Neutrophil (primary cell): ENCODE measurements around the gene MYBPH.

ENCODE experiments used
- H3K27ac ChIP-seq: fragments of 200-600 bp; sonication (generic); 2 replicates; pipeline ENCODE4 v1.5.1; 2016; ENCODE audit warnings: mild to moderate bottlenecking, moderate library complexity
- H3K27me3 ChIP-seq: fragments of 200-600 bp; sonication (generic); 2 replicates; pipeline ENCODE4 v1.6.0; 2016; ENCODE audit warnings: mild to moderate bottlenecking
- H3K36me3 ChIP-seq: fragments of 200-600 bp; sonication (generic); 2 replicates; pipeline ENCODE4 v1.5.1; 2017
- H3K4me1 ChIP-seq, 2 experiments: fragments of 200-600 bp in 1 of 2; sonication (generic) in 1 of 2; 1 replicate in 1 of 2; 2 replicates in 1 of 2; pipeline versions ENCODE4 v1.5.1 to v1.6.1; 2013 to 2016; ENCODE audit warnings: low read depth in 1 of 2, low read length in 1 of 2, mild to moderate bottlenecking in 1 of 2, moderate library complexity in 1 of 2; ENCODE audit not compliant: control insufficient read depth in 1 of 2, insufficient read depth in 1 of 2
- H3K4me3 ChIP-seq, 2 experiments: fragments of 200-600 bp in 1 of 2; sonication (generic) in 1 of 2; 1 replicate in 1 of 2; 2 replicates in 1 of 2; pipeline ENCODE4 v1.5.1; 2013 to 2016; ENCODE audit warnings: low read depth in 1 of 2, low read length in 1 of 2, mild to moderate bottlenecking in 1 of 2, moderate library complexity in 1 of 2
- H3K9me3 ChIP-seq: fragments of 200-600 bp; sonication (generic); 2 replicates; pipeline ENCODE4 v1.5.1; 2016
- TF ChIP-seq, protein P1 (sequence below): fragments of 200-600 bp; sonication (generic); IDR thresholded peaks from 2 replicates; pipeline ENCODE4 v1.5.1; 2016; ENCODE audit warnings: antibody characterized with exemption

MYBPH gene

DNA sequence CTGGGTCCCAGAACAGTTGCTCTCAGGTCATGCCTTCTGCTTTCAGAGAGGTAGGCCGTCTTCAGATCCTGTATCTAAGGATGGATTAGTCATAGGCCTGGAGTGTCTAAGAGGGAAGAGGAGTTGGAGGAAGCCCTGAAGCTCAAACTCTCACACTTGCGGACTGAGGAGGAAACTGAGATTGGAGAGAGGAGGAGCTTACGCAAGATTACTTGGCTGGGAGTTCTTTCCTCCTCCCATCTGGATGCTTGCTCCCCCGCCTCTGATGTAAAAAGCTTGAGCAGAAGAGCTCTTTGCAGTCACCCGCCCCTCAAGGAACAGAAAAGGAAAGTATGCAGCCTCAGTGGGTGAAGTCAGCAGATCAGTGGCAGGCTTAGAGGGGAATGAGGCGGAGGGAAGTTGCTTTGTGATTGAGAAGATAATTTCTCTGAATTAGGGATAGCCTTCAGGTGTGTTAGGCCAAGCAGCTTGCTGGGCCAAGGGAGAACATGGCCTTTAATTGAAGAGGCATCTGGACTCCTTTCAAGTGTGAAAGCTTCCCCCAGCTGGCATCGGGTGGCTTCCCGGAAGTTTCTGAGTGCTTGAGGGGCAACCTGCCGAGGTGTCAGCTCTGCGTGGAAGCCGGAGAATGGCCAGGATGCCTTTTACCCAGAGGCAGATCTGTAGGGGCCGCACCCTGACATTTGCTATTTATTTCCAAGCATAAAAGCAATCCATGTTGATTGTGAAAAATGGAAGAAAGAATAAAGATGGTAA, 41.5 kb downstream of the MYBPH start:
- Histone ChIP-seq H3K36me3 (no peaks in the 10 kb centered on the region), H3K9me3 (no peaks in the 10 kb centered on the region), H3K4me3 (no peak overlapping the region), H3K27me3 (peaks cover 98% of the 10 kb centered on the region), H3K27ac (no peak overlapping the region), H3K4me1 (peaks cover 8 to 9% of the 10 kb centered on the region in 2 experiments)
- TF ChIP-seq, protein P1, sequence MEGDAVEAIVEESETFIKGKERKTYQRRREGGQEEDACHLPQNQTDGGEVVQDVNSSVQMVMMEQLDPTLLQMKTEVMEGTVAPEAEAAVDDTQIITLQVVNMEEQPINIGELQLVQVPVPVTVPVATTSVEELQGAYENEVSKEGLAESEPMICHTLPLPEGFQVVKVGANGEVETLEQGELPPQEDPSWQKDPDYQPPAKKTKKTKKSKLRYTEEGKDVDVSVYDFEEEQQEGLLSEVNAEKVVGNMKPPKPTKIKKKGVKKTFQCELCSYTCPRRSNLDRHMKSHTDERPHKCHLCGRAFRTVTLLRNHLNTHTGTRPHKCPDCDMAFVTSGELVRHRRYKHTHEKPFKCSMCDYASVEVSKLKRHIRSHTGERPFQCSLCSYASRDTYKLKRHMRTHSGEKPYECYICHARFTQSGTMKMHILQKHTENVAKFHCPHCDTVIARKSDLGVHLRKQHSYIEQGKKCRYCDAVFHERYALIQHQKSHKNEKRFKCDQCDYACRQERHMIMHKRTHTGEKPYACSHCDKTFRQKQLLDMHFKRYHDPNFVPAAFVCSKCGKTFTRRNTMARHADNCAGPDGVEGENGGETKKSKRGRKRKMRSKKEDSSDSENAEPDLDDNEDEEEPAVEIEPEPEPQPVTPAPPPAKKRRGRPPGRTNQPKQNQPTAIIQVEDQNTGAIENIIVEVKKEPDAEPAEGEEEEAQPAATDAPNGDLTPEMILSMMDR: no peak

DNA sequence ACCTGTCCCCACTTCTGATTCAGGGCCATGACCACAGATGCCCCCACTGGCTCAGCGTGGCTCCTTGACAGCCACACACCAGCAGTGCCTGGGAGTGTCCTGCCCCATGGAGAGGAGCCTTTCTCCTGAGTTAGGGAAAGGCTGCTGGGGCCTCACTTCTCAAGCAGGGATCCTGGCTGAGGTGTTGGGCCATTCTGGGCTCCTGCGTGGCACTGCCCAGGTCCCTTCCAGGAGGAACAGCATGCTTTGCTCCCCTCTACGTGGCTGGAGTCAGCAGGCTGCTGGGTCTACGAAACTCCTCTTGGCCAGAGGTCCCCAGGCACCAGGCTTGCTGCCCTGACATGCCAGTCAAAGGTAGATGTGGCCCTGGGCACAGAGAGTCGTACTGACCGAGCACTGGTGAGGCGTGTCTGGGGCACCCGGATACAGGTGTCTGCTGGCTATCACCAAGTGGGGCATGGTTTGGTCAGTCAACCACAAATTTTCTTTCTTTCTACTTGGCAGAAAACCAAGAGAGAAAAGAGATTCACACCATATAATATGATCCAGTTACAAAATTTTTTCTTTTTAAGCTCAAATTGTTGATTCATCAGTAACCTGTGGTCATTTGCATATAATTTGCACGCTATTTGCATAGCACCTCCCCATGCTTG, 44.0 kb downstream of the MYBPH start:
- peaks cover 11 to 14% of the 10 kb centered on the region in 2 experiments for H3K4me1 ChIP-seq
- H3K27ac ChIP-seq: no peak overlapping the region
- H3K27me3 ChIP-seq: peaks cover 98% of the 10 kb centered on the region
- H3K4me3 ChIP-seq: no peak overlapping the region
- TF ChIP-seq, protein P1: no peak
- H3K9me3 ChIP-seq: no peaks in the 10 kb centered on the region
- no peaks in the 10 kb centered on the region for H3K36me3 ChIP-seq

DNA sequence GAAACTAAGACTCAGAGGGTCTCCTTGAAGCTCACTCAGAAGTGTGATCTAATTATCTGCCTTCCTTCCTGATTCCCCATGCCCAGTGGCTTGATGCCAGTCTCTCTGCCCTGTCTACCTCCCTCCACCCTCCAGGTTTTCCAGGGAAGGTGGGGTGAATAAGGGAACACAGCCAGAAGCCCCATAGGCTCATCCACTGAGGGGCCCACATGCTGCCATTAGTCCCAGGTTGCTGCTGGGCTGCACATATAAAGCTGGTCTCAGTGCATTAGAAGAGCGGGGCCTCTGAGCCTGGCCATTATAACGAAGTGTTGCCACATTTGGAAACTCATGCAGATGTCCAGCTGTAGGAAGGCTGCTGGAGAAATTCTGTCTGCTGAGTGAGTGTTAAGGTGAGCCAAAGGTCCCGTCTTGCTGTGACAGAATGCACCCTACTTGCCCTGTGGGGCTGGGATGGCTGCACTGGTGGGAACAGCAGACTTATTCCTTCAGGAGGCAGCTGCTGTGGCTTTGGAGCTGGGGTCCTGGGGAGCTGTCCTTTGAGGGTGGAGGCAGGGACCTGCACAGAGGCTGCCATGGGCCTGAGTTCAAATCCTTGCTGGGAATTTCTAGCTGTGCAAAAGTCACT, 45.2 kb downstream of the MYBPH start:
- Histone ChIP-seq H3K9me3 (no peaks in the 10 kb centered on the region), H3K27ac (no peak overlapping the region), H3K27me3 (peaks cover 98% of the 10 kb centered on the region), H3K4me3 (no peak overlapping the region), H3K36me3 (no peaks in the 10 kb centered on the region), H3K4me1 (peaks cover 20 to 26% of the 10 kb centered on the region in 2 experiments)
- TF ChIP-seq, protein P1: no peak

DNA sequence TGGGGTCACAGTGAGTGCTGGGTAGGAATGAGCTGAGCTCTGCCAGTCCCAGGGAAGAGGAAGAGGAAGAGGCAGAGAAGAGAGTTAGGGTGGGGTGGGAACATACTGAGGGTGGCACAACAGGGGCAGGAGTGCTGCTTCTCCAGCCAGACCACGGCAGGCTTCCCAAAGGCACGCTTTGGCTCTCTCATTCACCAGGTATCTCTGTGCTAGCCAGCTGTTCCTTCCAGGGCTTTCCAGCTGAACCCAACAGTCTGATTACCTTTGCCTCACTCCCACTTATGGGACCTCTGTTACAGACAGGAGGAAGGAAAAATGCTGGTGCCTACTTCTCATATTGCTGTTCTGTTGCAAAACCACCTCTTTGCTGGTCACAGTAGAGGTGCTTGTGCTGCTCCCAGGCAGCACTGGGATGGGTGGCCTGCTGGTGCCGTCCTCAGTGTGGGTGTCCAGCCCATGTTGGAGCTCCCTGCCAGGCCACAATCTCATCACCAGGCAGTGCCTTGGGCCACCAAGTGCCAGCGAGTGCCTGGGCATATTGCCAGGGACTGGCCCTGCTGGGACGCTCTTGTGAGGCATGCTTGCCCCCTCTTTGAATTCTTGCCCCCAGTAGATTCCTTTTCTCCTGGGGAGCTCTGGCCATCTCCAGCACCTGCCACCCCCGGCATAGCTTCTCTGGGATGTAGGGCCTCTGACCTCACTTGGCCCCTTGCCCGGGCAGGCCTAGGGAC, 46.0 kb downstream of the MYBPH start:
- Histone ChIP-seq H3K4me1 (peaks cover 20 to 27% of the 10 kb centered on the region in 2 experiments), H3K9me3 (no peaks in the 10 kb centered on the region), H3K27me3 (peaks cover 98% of the 10 kb centered on the region), H3K27ac (no peak overlapping the region), H3K36me3 (no peaks in the 10 kb centered on the region), H3K4me3 (no peak overlapping the region)
- TF ChIP-seq, protein P1: no peak

DNA sequence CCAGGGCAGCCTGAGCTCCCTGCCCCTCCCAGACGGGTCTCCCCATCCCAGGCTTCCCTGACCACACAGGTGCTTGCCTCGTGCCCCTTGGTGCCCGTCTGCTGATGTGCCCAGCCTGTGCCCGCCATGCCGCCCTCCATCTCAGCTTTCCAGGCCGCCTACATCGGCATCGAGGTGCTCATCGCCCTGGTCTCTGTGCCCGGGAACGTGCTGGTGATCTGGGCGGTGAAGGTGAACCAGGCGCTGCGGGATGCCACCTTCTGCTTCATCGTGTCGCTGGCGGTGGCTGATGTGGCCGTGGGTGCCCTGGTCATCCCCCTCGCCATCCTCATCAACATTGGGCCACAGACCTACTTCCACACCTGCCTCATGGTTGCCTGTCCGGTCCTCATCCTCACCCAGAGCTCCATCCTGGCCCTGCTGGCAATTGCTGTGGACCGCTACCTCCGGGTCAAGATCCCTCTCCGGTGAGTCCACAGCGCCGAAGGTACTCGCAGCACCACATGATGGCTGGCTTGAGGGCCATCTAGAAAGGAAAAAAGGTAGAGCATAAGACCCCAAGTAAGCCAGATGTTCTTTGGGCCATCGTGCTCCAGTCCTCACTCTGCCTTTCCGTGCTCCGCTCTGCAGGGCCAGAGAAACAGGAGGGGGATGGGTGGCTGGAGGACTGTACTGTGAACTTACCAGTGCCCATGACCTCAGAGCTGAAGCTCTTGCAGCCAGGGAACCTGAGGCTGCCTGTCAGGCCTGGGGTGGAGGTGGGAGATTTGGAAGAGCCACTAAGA, 46.7 kb downstream of the MYBPH start:
- Histone ChIP-seq H3K4me1 (peaks cover 20 to 27% of the 10 kb centered on the region in 2 experiments), H3K27ac (no peak overlapping the region), H3K4me3 (no peak overlapping the region), H3K36me3 (no peaks in the 10 kb centered on the region), H3K27me3 (peaks cover 98% of the 10 kb centered on the region), H3K9me3 (no peaks in the 10 kb centered on the region)
- TF ChIP-seq, protein P1: no peak
